Measurements from ENCODE around the gene CCR4.

- TF ChIP-seq, protein P1, sequence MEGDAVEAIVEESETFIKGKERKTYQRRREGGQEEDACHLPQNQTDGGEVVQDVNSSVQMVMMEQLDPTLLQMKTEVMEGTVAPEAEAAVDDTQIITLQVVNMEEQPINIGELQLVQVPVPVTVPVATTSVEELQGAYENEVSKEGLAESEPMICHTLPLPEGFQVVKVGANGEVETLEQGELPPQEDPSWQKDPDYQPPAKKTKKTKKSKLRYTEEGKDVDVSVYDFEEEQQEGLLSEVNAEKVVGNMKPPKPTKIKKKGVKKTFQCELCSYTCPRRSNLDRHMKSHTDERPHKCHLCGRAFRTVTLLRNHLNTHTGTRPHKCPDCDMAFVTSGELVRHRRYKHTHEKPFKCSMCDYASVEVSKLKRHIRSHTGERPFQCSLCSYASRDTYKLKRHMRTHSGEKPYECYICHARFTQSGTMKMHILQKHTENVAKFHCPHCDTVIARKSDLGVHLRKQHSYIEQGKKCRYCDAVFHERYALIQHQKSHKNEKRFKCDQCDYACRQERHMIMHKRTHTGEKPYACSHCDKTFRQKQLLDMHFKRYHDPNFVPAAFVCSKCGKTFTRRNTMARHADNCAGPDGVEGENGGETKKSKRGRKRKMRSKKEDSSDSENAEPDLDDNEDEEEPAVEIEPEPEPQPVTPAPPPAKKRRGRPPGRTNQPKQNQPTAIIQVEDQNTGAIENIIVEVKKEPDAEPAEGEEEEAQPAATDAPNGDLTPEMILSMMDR (IDR thresholded peaks at IDR 0.05) = no peak
- no peak for TF ChIP-seq POLR2A (IDR thresholded peaks at IDR 0.05)
Measured at GRCh38 chr3:32956750-32957570, 5.5 kb downstream of the CCR4 start.

Data from adrenal gland (tissue), 5 donors.